ENCODE measurements around the gene AVPR2.
A peak's percentile ranks its signal among the peaks of the same experiment; 100 is the strongest.

The AVPR2 gene

GRCh38 chrX:153941336-153942252 is 37.1 kb downstream of the AVPR2 start:
- DNase-seq (ENCODE audit: low spot score): no peak
- no peak for TF ChIP-seq CTCF (IDR thresholded peaks at IDR 0.05; ENCODE audit: borderline replicate concordance, control extremely low read depth, extremely low read depth, insufficient read depth, missing control alignments)
- in situ Hi-C loops (cut with MboI; ENCODE audit: low sequenced_read_pairs, unreplicated experiment): no loop called here

GRCh38 chrX:153944140-153944799 is 39.8 kb downstream of the AVPR2 start, which contains the start of gene RENBP:
TSS of gene RENBP (minus strand) at chrX:153944643. CDS start at chrX:153944610, 33 bp downstream.
- no peak for DNase-seq (ENCODE audit: low spot score)
- no peak for TF ChIP-seq CTCF (IDR thresholded peaks at IDR 0.05; ENCODE audit: borderline replicate concordance, control extremely low read depth, extremely low read depth, insufficient read depth, missing control alignments)
- in situ Hi-C loops (cut with MboI; ENCODE audit: low sequenced_read_pairs, unreplicated experiment): no loop called here

GRCh38 chrX:153944800-153945150 is 40.3 kb downstream of the AVPR2 start:
- no peak for TF ChIP-seq CTCF (IDR thresholded peaks at IDR 0.05; ENCODE audit: borderline replicate concordance, control extremely low read depth, extremely low read depth, insufficient read depth, missing control alignments)
- in situ Hi-C loops (cut with MboI; ENCODE audit: low sequenced_read_pairs, unreplicated experiment): no loop called here
- no peak for DNase-seq (ENCODE audit: low spot score)

GRCh38 chrX:153945956-153946943 is 41.8 kb downstream of the AVPR2 start:
- in situ Hi-C loops (cut with MboI; ENCODE audit: low sequenced_read_pairs, unreplicated experiment): no loop called here
- TF ChIP-seq CTCF (IDR thresholded peaks at IDR 0.05; ENCODE audit: borderline replicate concordance, control extremely low read depth, extremely low read depth, insufficient read depth, missing control alignments): no peak
- no peak for DNase-seq (ENCODE audit: low spot score)

GRCh38 chrX:153947009-153947769 is 42.7 kb downstream of the AVPR2 start:
- peak; percentile 80 for TF ChIP-seq CTCF (IDR thresholded peaks at IDR 0.05; ENCODE audit: borderline replicate concordance, control extremely low read depth, extremely low read depth, insufficient read depth, missing control alignments)
- in situ Hi-C loops (cut with MboI; ENCODE audit: low sequenced_read_pairs, unreplicated experiment): no loop called here

More at GRCh38 chrX:153947009-153947769, 42.7 kb downstream of the AVPR2 start:
- peak; percentile 87 for DNase-seq (ENCODE audit: low spot score)
